Measurements from ENCODE around the gene NRL. TPM values are rescaled to one million over a fixed set of nuclear protein-coding genes. Genes with fewer than 3 reads are reported as not detected.

NRL gene
- polyA plus RNA-seq, 1 donor (not counting 4 experiments of a cell fraction or from before 2014, with no cell fraction given), result 0.29 TPM

DNA sequence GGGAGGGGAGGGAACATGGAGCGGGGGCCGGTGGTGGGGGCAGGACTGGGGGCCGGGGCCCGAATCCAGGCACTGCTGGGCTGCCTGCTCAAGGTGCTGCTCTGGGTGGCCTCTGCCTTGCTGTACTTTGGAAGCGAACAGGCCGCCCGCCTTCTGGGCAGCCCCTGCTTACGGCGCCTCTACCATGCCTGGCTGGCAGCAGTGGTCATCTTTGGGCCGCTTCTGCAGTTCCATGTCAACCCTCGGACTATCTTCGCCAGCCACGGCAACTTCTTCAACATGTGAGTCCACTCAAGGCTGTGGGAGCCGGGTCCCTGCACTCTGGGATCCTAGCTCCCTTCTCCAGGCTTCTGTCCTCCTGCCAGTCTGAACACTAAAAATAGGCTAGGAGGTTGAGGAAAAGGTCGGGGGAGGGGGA, 16.8 kb upstream of the NRL start:
- no peak for FAIRE-seq
- dilution Hi-C loops (cut with MboI; ENCODE audit: extremely low pct_ligation_motif_present, low sequenced_read_pairs), result no loop called here
- no peak overlapping the region for H3K27ac ChIP-seq (ENCODE audit: control insufficient read depth, insufficient read depth, low read length)

GRCh38 chr14:24130717-24131548, 16.2 kb upstream of the NRL start:
- no peak for FAIRE-seq
- no peaks in the 10 kb centered on the region for H4K20me1 ChIP-seq (ENCODE audit: control insufficient read depth, extremely low read depth, insufficient read depth, low read length)
- H3K79me2 ChIP-seq (ENCODE audit: control insufficient read depth, insufficient read depth, low read length), result no peaks in the 10 kb centered on the region

More for the DNA sequence above, 16.8 kb upstream of the NRL start:
- no peak overlapping the region for H2AFZ ChIP-seq (ENCODE audit: control insufficient read depth, low read length)
- TF ChIP-seq EZH2 (IDR thresholded peaks at IDR 0.05; ENCODE audit: low read length), result no peak
- TF ChIP-seq, protein P1, sequence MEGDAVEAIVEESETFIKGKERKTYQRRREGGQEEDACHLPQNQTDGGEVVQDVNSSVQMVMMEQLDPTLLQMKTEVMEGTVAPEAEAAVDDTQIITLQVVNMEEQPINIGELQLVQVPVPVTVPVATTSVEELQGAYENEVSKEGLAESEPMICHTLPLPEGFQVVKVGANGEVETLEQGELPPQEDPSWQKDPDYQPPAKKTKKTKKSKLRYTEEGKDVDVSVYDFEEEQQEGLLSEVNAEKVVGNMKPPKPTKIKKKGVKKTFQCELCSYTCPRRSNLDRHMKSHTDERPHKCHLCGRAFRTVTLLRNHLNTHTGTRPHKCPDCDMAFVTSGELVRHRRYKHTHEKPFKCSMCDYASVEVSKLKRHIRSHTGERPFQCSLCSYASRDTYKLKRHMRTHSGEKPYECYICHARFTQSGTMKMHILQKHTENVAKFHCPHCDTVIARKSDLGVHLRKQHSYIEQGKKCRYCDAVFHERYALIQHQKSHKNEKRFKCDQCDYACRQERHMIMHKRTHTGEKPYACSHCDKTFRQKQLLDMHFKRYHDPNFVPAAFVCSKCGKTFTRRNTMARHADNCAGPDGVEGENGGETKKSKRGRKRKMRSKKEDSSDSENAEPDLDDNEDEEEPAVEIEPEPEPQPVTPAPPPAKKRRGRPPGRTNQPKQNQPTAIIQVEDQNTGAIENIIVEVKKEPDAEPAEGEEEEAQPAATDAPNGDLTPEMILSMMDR (optimal IDR thresholded peaks at IDR 0.05 in 1 of 3, IDR thresholded peaks at IDR 0.05 in 1 of 3, conservative IDR thresholded peaks at IDR 0.05 in 1 of 3; ENCODE audit: extremely low read depth in 1 of 3, insufficient read depth in 2 of 3, low read length in 3 of 3), result no peak
- H3K4me3 ChIP-seq (ENCODE audit: control insufficient read depth in 2 of 3, extremely low read depth in 1 of 3, insufficient read depth in 2 of 3, low read depth in 1 of 3, low read length in 3 of 3), result no peak overlapping the region
- H3K79me2 ChIP-seq (ENCODE audit: control insufficient read depth, insufficient read depth, low read length), result peaks cover 3% of the 10 kb centered on the region
- no peaks in the 10 kb centered on the region for H3K9me1 ChIP-seq (ENCODE audit: control insufficient read depth, extremely low read depth, insufficient read depth, low read length)
- H4K20me1 ChIP-seq (ENCODE audit: control insufficient read depth, extremely low read depth, insufficient read depth, low read length), result no peaks in the 10 kb centered on the region
- H3K36me3 ChIP-seq (ENCODE audit: control insufficient read depth in 2 of 2, extremely low read depth in 1 of 2, insufficient read depth in 2 of 2, low read length in 2 of 2), result no peaks in the 10 kb centered on the region
- H3K9ac ChIP-seq (ENCODE audit: control insufficient read depth, extremely low read depth, insufficient read depth, low read length), result no peak overlapping the region
- peaks cover 16% of the 10 kb centered on the region for H3K4me1 ChIP-seq (ENCODE audit: control insufficient read depth, extremely low read depth, insufficient read depth, low read length)
- H3K27me3 ChIP-seq (ENCODE audit: control insufficient read depth, extremely low read depth, insufficient read depth, low read length), result no peaks in the 10 kb centered on the region
- no peak overlapping the region for H3K4me2 ChIP-seq (ENCODE audit: control insufficient read depth, extremely low read depth, insufficient read depth, low read depth, low read length)
- no peak for DNase-seq (ENCODE audit: low read depth, low spot score)
- H3K9me3 ChIP-seq (ENCODE audit: control insufficient read depth, low read depth, low read length), result no peaks in the 10 kb centered on the region

More at GRCh38 chr14:24130717-24131548, 16.2 kb upstream of the NRL start:
- Histone ChIP-seq H3K27me3 (ENCODE audit: control insufficient read depth, extremely low read depth, insufficient read depth, low read length) (no peaks in the 10 kb centered on the region), H2AFZ (ENCODE audit: control insufficient read depth, low read length) (no peak overlapping the region), H3K27ac (ENCODE audit: control insufficient read depth, insufficient read depth, low read length) (no peak overlapping the region), H3K4me2 (ENCODE audit: control insufficient read depth, extremely low read depth, insufficient read depth, low read depth, low read length) (no peak overlapping the region), H3K9ac (ENCODE audit: control insufficient read depth, extremely low read depth, insufficient read depth, low read length) (no peak overlapping the region), H3K4me3 (ENCODE audit: control insufficient read depth in 2 of 3, extremely low read depth in 1 of 3, insufficient read depth in 2 of 3, low read depth in 1 of 3, low read length in 3 of 3) (no peak overlapping the region), H3K4me1 (ENCODE audit: control insufficient read depth, extremely low read depth, insufficient read depth, low read length) (peaks cover 15% of the 10 kb centered on the region), H3K9me1 (ENCODE audit: control insufficient read depth, extremely low read depth, insufficient read depth, low read length) (no peaks in the 10 kb centered on the region), H3K9me3 (ENCODE audit: control insufficient read depth, low read depth, low read length) (no peaks in the 10 kb centered on the region), H3K36me3 (ENCODE audit: control insufficient read depth in 2 of 2, extremely low read depth in 1 of 2, insufficient read depth in 2 of 2, low read length in 2 of 2) (no peaks in the 10 kb centered on the region)
- dilution Hi-C loops (cut with MboI; ENCODE audit: extremely low pct_ligation_motif_present, low sequenced_read_pairs), result no loop called here
- DNase-seq (ENCODE audit: low read depth, low spot score), result no peak
- TF ChIP-seq EZH2 (IDR thresholded peaks at IDR 0.05; ENCODE audit: low read length), result no peak
- TF ChIP-seq, protein P1 (optimal IDR thresholded peaks at IDR 0.05 in 1 of 3, IDR thresholded peaks at IDR 0.05 in 1 of 3, conservative IDR thresholded peaks at IDR 0.05 in 1 of 3; ENCODE audit: extremely low read depth in 1 of 3, insufficient read depth in 2 of 3, low read length in 3 of 3), result no peak

All from keratinocyte (primary cell).